AG04449 (cell line): ENCODE measurements around the gene FUT1.

Source experiments
- CTCF ChIA-PET: fragments of 350-600 bp; formaldehyde crosslinking; extraction: SDS; loops from one replicate; lab custom pipeline; 2021; ENCODE audit warnings: antibody characterized with exemption; lab: Yijun Ruan, JAX
- POLR2A ChIA-PET: fragments of 400-600, 350-600 bp; formaldehyde crosslinking; extraction: SDS; loops from one replicate; lab custom pipeline; 2020; ENCODE audit warnings: antibody characterized with exemption, inconsistent platforms; lab: Yijun Ruan, JAX
- DNase-seq: peaks from one replicate; pipeline ENCODE4 v3.0.0-alpha.2; 2010; ENCODE audit warnings: low read depth, low spot score
- H3K4me3 ChIP-seq: 2 replicates; pipeline ENCODE4 v1.5.1; 2011; ENCODE audit warnings: low read depth, mild to moderate bottlenecking, control low read depth, low read length
- TF ChIP-seq, protein P1 (sequence below): IDR thresholded peaks from one replicate; pipeline ENCODE4 v1.5.1; 2011; ENCODE audit warnings: mild to moderate bottlenecking, moderate library complexity, low read length, control low read depth, inconsistent platforms; ENCODE audit not compliant: insufficient read depth; ENCODE audit errors: missing control alignments

FUT1 gene

DNA sequence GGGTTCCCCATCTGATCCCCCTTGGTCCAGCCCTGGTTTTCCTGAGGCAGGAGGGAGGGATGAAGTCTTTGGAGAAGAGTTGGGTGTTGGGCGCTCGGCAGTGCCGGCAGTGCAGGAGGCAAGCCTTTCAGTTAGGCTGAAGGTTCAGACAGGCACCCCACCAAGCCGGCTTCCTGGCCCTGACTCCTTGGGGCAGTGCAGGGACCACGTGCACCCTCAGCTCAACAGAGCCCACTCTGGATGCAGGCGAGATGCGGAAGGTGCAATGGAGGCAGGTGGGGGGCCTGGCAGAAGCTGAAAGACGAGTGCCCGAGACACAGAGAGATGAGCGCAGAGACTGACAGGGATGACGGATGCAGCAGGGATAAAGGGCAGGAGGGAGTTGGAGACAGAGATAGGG, 44.0 kb downstream of the FUT1 start:
- no peak overlapping the region for H3K4me3 ChIP-seq
- ChIA-PET CTCF (no interaction called here), POLR2A (no interaction called here)
- TF ChIP-seq, protein P1, sequence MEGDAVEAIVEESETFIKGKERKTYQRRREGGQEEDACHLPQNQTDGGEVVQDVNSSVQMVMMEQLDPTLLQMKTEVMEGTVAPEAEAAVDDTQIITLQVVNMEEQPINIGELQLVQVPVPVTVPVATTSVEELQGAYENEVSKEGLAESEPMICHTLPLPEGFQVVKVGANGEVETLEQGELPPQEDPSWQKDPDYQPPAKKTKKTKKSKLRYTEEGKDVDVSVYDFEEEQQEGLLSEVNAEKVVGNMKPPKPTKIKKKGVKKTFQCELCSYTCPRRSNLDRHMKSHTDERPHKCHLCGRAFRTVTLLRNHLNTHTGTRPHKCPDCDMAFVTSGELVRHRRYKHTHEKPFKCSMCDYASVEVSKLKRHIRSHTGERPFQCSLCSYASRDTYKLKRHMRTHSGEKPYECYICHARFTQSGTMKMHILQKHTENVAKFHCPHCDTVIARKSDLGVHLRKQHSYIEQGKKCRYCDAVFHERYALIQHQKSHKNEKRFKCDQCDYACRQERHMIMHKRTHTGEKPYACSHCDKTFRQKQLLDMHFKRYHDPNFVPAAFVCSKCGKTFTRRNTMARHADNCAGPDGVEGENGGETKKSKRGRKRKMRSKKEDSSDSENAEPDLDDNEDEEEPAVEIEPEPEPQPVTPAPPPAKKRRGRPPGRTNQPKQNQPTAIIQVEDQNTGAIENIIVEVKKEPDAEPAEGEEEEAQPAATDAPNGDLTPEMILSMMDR: no peak
- no peak for DNase-seq

DNA sequence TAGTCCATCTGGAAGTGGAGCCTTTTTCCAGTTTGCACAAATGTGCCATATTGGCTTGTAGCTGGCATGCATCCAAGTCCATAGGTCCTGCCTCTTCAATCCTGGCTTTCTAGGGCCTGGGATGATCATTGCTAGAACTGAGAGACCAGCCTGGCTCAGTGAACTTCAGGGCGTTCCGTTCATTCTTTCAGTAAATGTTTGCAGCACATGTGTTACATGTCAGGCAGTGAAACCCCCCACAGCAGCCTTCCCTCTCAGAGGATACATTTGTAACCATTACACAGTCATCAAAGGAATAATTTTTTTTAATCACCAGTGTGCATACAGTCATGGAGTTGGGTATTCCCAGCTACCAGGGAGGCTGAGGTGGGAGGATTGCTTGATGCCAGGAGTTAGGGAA, 47.0 kb downstream of the FUT1 start:
- ChIA-PET POLR2A (no interaction called here), CTCF (interaction anchor here (0.9 to 1.5 kb wide), 2 partner anchors 30 to 131 kb away, joined by 3 to 5 read pairs; partner anchors contain the start of gene HSD17B14)
- no peak overlapping the region for H3K4me3 ChIP-seq
- no peak for DNase-seq
- TF ChIP-seq, protein P1: no peak

DNA sequence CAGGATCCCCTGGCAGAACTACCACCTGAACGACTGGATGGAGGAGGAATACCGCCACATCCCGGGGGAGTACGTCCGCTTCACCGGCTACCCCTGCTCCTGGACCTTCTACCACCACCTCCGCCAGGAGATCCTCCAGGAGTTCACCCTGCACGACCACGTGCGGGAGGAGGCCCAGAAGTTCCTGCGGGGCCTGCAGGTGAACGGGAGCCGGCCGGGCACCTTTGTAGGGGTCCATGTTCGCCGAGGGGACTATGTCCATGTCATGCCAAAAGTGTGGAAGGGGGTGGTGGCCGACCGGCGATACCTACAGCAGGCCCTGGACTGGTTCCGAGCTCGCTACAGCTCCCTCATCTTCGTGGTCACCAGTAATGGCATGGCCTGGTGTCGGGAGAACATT, 49.1 kb downstream of the FUT1 start:
- no peak for DNase-seq
- TF ChIP-seq, protein P1: no peak
- POLR2A ChIA-PET: no interaction called here
- no peak overlapping the region for H3K4me3 ChIP-seq
- CTCF ChIA-PET: interaction anchor here (6.3 kb wide), 1 partner anchor 27 kb away, joined by 55 read pairs; no protein-coding TSS in a partner anchor

DNA sequence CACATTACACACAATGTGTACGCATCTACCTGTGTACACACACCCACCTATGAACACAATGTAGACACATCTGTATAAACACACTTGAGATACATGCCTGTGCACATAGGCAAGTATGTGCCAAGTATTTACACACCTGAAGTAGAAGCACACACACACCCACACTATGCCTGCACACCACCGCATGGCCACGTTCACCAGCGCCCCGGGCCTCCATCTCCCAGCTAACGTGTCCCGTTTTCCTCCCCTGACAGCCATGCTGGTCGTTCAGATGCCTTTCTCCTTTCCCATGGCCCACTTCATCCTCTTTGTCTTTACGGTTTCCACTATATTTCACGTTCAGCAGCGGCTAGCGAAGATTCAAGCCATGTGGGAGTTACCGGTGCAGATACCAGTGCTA, 49.7 kb downstream of the FUT1 start:
- no peak overlapping the region for H3K4me3 ChIP-seq
- TF ChIP-seq, protein P1: no peak
- ChIA-PET CTCF (interaction anchor here (1.6 to 6.3 kb wide), 2 partner anchors 10 to 27 kb away, joined by 5 to 55 read pairs; no protein-coding TSS in a partner anchor), POLR2A (no interaction called here)
- DNase-seq: no peak

DNA sequence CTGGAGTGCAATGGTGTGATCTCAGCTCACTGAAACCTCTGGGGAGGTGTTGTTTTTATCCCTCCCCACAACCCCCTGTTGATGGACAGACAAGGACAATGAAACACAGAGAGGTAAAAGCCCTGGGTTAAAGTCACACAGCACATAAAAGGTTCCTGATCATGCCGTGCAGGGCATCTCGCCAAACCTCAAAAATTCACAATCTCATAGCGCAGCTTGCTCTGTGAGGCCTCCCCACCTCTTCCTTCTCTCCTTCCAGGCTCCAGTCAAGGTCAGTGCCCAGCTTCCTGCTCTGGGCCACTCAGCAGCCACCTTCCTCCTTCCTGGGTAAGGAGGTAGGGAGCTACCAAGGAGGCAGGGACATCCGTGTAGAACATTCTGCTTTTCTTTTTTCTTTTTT, 54.4 kb downstream of the FUT1 start:
- CTCF ChIA-PET: interaction anchor here (6.3 kb wide), 1 partner anchor 22 kb away, joined by 55 read pairs; no protein-coding TSS in a partner anchor
- TF ChIP-seq, protein P1: no peak
- POLR2A ChIA-PET: no interaction called here
- DNase-seq: no peak
- H3K4me3 ChIP-seq: no peak overlapping the region
